HG03039 (cell line): ENCODE results near the gene SYCE3.
"Not testable (repeated sequence)": the region's sequence is repeated elsewhere in the genome, so short reads cannot be mapped to it uniquely, and the experiment has no call there.

Experiments used
- ATAC-seq: cut with Tn5 transposase; IDR thresholded peaks from one replicate; pipeline ENCODE4 v1.9.1; 2021; ENCODE audit warnings: mild to moderate bottlenecking, moderate library complexity; ENCODE audit not compliant: unreplicated experiment

SYCE3 gene

GRCh38 chr22:50522806-50523438 is 39.8 kb downstream of the SYCE3 start:
- ATAC-seq = no peak

- ATAC-seq = no peak
Measured at GRCh38 chr22:50522208-50522805, 40.4 kb downstream of the SYCE3 start.

DNA sequence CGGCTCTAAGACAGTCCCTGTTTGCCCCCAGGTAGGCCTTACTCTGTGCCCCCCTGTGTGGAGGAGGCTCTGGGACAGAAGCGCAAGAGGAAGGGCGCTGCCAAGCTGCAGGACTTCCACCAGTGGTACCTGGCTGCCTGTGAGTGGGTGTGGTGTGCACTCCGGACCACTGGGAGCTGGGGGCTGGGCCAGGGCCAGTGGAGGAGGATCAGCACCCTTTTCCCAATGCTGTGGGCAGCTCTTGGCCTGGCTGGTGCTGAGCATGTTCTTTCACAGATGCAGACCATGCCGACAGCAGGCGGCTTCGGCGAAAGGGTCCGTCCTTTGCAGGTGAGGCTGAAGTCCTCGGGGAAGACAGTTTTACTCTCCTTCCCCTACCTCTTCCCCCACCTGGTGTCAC is 41.0 kb downstream of the SYCE3 start:
- no peak for ATAC-seq

GRCh38 chr22:50520826-50521453 is 41.8 kb downstream of the SYCE3 start:
- no peak for ATAC-seq

- ATAC-seq = not testable (repeated sequence)
Measured at GRCh38 chr22:50520184-50520583, 42.5 kb downstream of the SYCE3 start.

DNA sequence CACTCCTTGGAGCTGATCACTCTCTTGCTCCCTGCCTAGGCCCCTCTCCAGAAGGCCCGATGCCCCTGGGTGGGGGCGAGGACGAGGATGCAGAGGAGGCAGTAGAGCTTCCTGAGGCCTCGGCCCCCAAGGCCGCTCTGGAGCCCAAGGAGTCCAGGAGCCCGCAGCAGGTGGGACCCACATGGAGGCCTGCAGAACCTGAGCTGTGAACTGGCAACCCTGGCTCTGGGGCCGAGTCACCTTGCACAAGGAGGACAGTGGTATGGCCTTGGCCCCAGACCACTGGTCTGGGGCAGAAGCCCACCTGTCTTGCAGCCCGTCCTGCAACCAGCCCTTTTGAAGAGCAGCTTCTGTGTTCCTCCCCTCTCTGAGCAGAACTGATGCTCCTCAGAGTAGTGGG is 43.6 kb downstream of the SYCE3 start:
- ATAC-seq = no peak

- no peak for ATAC-seq
Measured at GRCh38 chr22:50518606-50519005, 44.1 kb downstream of the SYCE3 start.

DNA sequence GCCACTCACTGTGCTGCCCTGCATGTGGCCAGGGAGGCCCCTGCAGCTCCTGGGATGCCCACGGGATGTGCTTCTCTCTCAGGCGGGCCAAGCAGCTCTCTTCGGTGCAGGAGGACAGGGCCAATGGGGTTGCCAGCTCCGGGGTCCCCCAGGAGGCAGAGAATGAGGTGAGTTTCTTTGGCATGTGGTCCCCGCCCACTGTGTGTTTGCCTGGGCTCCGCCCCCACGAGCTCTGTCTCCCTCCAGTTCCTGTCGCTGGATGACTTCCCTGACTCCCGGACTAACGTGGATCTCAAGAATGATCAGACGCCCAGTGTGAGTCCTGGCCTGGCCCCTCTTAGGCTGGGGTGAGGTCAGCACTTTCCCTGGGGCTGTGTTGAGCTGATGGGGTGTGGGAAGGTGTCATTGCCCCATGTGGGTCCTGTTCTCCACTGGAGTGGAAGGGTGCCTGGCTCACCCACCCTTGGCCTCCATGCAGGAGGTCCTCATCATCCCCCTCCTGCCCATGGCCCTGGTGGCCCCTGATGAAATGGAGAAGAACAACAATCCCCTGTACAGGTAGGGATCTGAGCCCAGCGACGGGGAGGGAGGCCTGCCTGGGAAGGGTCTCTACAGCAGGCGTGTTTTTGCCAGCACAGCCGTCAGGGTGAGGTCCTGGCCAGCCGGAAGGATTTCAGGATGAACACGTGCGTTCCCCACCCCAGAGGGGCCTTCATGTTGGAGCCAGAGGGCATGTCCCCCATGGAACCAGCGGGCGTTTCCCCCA is 45.0 kb downstream of the SYCE3 start:
- ATAC-seq = no peak

DNA sequence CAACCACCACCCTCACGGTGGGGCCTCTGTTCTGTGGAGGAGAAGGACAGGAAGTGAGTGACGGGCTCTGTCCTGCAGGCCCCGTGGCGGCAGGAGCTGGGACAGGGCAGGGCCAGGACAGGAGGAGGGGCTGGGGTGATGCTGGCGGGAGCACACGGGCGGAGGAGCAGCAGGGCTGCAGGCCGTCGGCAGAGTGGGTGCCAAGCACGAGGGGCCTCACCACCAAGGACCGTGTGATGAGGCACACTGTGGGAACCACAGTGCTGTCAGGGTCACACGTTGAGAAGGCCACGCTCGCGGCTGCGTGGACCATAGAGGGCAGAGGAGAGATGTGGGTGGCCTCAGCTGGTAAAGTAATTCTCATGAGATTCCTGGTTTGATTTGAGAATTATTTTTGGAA is 45.8 kb downstream of the SYCE3 start:
- ATAC-seq = no peak

DNA sequence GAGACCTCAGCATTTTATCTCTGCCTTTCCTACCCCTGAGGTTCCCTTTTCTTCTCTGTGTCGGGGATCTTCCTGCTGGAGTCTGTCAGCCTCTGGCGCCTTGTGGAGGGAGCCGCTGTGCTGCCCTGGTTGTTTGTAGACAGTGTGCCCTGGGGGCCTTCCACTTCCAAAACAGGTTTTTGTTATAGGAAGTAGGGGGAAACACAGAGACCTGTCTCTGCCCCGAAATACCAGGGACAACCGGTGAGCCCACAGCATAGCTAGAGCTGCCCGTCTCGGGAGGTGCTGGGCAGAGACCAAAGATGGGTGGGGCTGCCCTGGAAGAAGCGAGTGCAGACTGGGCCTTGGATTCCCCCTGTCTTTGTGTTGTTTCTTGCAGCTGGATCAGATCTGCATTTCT is 46.7 kb downstream of the SYCE3 start:
- no peak for ATAC-seq

DNA sequence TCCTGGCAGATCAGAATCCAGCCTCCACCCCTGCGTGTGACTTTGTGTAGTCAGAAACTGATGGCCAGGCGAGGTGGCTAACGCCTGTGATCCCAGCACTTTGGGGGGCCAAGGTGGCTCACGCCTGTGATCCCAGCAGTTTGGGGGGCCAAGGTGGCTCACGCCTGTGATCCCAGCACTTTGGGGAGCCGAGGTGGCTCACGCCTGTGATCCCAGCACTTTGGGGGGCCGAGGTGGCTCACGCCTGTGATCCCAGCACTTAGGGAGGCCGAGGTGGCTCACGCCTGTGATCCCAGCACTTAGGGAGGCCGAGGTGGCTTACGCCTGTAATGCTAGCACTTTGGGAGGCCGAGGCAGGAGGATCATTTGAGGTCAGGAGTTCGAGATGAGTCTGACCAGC is 49.5 kb downstream of the SYCE3 start:
- ATAC-seq = no peak

DNA sequence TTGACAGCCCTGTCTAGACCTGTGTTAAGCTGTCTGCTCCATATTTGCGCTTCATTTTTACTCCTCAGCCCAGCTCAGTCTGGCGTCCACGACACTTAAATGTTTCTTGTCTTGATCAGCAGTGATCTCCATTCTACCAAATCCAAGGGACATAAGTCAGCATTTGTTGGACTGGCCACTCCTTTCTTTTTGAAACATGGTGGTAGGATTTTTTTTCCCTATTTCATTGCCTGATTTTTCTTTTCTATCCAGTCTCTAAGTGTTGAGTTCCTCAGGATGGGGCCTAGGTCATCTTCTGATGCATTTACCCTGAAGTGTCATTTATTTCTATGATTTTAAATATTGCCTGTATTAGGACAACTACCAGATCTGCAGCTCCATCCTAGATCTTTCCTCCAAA is 53.8 kb downstream of the SYCE3 start:
- no peak for ATAC-seq

- peak; percentile 53 for ATAC-seq
Measured at GRCh38 chr22:50507991-50508884, 54.5 kb downstream of the SYCE3 start, which contains the start of gene NCAPH2. NCAPH2 (plus strand) TSS chr22:50508224; CDS start chr22:50508338, 114 bp downstream.

DNA sequence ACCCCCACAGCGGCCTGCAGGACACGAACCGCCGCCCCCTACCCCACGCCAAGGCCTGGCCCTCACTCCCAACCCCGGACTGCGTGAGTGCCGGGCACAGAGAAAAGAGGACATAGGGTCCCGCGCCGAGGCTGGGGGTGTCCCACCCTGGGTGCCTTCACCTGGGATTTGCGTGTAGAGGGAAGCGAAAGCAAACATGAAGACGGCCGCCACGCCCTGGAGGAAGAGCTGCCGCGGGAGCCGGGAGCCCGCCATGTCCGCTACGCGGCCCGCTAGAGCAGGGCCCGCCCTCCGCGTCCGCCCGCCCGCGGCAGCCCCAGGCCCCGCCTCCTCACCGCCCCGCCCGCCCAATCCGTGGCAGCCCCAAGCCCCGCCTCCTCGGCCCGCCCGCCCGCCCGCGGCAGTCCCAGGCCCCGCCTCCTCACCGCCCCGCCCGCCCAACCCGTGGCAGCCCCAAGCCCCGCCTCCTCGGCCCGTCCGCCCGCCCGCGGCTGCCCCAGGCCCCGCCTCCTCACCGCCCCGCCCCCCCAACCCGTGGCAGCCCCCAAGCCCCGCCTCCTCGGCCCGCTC is 55.2 kb downstream of the SYCE3 start, which contains the start of gene LMF2:
Gene LMF2, minus strand, starts transcription at position 282 of the 570 bp plus-strand sequence. Its CDS starts 27 bp downstream, at position 255.
- peak; percentile 40 for ATAC-seq

- ATAC-seq = peak; percentile 2
Measured at GRCh38 chr22:50506611-50507420, 55.9 kb downstream of the SYCE3 start.

GRCh38 chr22:50505776-50506610 is 56.7 kb downstream of the SYCE3 start:
- no peak for ATAC-seq

GRCh38 chr22:50505276-50505775 is 57.4 kb downstream of the SYCE3 start:
- no peak for ATAC-seq
